Activated CD4-positive, alpha-beta T cell treated with anti-CD3 and anti-CD28 coated beads, Interleukin-2, amount 50 U/mL, for 4 hours (primary cell): Measurements from ENCODE around the gene ARL4A.

ENCODE experiments used
- DNase-seq, 2 experiments: peaks; one replicate each; pipeline ENCODE4 v3.0.0-alpha.2; 2020

The ARL4A gene

DNA sequence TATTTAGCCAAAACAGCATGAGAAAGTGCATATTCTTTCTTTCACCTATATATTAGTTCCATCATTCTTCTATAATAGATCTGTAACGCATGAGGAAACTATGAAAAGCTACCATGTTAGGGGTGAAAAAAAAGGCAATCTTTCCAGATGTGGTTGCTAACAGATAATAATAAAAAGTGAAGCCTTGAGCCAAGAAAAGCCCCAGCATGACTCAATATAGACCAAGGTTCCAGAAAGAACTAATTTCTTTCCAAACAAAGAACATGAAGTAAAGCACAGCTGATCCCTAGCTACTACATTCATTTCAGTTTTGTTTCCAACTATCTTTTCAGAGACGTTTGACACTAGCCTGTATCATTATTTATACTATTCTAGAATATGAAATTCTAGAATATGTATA lies 16.4 kb downstream of the ARL4A start:
- DNase-seq = no peak

DNA sequence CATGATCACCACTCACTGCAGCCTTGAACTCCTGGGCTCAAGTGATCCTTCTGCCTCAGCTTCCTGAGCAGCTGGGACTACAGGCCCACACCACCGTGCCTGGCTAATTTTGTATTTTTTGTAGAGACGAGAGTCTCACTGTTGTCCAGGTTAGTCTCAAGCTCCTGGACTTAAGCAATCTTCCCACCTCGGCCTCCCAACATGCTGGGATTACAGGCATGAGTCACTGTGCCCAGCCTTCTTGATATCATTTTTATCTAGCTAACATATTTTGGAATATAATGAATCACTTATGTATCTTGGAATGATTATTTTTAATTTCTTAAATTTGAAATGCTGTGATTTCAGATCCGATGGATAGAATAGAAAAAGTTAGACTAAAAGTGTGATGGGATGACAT lies 18.4 kb downstream of the ARL4A start:
- no peak for DNase-seq

DNA sequence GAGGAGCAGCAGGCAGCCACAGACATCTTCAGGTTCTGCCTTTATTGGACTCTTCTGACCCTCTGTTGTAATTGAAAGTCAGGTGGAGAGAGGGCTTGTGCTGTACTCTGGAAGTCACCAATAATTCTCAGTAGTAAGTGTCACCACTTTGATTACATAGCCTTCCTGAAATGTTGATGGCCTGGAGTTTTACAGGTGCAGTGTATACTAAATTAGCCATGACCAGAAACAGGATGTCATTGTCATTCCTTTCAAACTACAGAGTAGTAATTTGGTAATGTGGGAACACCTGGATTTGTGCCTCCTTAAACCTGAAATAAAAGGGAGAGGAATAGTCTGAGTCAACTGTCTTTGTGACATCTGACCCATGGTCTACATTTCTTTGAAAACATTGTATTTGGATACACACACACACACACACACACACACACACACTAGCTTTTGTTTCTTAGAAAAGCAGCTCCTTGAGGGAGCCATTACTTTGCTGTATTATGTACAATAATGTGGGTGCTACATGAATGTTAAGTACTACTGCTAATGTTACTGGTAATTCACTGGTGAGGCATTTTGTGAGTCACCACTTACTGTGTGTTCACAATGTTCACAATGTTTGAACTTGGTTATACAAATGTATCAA lies 19.6 kb downstream of the ARL4A start:
- no peak for DNase-seq

DNA sequence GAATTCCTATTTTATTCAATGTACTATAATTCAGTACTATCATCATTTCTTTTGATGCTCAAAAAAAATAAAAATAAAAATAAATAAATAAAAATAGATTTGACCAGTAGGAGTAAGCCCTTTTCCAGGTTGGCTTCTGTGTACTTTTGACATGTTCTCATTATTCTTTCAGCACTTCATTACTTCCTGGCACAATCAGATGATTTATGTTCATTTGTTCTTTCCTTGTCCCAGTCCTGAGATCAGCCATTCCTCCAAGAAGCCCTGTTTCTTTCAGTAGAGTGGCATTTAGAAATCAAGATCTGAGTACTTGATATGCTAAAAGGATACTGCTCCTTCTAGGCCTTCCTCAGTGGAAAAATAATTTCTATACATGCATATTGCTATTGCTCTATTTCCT lies 20.9 kb downstream of the ARL4A start:
- no peak for DNase-seq

DNA sequence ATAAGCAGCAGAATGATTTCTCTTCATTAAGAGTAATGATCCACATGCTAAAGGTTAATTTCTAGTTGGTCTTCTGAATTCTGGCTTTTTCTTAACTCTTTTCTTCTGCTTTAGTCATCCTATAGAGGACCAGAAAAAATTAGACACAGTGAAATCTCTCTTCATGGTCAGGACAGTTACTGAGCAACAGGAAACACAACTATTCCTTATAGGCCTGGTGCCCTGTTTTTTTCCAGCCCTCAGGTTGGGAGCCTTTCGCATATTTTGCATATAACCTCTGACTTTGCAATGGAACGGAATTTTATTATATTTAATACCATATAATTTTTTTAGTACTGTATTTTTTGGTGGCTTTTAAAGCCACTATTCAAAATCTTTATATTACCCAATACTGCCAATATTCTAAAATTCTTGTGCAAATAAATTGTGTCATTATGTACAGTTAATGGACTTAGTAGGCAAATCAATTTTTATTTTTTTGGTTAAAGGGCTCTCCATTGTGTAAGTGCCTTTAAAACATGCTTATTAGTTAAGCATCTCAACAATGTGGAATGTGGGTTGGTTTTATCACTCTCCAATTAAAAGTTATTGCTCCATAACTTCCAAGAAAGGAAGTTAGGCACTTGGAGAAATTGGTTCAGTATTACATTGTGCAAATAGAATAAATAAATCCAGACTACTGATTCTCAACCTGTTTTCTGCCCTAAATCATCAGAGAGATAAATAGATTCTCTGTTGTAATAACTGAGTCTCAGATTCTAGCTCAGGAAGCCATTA lies 22.5 kb downstream of the ARL4A start:
- DNase-seq = no peak

DNA sequence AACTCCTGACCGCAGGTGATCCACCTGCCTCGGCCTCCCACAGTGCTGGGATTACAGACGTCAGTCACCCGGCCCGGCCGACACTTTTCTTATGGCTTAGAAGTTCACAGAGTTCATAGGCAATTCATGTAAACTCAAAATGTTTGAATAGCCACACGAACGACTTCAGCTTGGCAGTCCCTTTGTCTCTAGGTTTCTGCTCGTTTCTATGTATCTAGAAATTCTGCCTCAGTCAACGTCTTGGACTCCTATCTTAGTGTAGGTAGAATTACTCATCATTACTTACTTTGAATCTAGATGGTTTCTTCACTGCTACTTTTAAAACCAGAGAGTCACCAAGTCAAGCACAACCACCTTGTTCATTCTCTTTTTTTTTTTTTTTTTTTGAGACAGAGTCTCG lies 23.7 kb downstream of the ARL4A start:
- DNase-seq = no peak

DNA sequence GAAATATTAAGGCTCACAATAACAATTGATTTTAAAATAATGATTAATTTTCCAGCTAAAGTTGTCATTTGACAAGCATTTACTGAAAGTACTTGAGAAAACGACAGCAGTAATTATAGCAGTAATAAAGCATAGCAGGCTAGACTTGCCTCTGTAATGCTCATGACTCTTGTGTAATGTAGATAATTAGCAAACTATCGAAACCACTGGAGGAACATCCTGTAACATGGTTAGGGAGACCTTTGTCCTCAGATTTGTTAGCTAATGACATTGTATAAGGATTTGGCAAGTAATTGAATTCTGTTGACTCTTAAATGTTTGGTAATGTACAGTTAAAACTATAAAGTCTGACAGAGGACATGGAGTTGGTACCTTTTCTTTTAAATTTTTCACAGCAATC lies 24.8 kb downstream of the ARL4A start:
- DNase-seq = no peak

DNA sequence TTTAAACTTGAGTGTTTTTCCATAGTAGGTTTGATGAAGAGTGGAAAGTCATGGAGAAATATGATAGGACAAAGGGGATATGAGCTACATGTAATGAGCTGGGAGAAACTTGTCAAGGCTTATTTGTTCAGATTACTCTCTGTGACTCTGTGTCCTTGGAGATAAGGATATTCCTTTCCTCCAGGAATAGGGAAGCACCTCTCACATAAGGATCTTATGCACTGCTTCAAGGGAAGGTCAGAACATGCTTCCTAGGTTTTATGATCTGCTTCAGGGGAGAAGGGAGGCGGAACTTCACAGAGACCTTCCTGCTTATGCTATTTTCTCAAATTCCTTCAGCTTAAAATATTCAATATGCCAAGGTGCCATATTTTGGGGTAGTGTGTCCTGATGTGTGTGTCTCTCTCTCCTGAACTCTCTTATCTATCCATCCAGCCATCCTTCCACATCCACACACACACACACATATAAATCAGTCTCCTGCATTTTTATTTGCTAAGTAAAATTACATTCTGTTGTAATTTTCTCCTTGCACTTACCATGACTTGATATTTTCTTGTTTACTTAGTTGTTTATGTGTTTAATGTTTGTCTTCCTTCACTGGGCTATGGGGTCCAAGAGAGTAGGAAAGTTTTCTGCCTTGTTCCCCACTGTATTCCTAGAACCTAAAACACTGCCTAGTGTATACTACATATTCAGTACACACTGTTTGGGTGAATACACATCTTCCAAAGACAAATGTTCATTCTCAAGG lies 26.4 kb downstream of the ARL4A start:
- DNase-seq = no peak

DNA sequence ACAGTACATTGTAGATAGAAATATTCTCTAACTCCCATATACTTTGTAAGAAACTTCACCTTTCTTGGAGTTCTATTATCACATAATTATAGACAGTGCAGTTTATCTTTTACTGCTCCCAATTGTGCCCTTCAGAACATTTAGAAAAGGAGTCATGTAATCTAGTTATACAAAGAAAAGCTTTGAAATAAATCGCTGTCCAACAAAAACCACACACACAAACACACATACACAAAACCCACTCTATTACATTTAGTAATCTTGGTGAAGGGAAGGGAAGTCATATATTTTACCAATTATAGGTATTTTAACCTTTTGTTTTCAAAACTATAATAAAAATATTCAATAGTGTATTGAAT lies 26.9 kb downstream of the ARL4A start:
- DNase-seq = no peak

DNA sequence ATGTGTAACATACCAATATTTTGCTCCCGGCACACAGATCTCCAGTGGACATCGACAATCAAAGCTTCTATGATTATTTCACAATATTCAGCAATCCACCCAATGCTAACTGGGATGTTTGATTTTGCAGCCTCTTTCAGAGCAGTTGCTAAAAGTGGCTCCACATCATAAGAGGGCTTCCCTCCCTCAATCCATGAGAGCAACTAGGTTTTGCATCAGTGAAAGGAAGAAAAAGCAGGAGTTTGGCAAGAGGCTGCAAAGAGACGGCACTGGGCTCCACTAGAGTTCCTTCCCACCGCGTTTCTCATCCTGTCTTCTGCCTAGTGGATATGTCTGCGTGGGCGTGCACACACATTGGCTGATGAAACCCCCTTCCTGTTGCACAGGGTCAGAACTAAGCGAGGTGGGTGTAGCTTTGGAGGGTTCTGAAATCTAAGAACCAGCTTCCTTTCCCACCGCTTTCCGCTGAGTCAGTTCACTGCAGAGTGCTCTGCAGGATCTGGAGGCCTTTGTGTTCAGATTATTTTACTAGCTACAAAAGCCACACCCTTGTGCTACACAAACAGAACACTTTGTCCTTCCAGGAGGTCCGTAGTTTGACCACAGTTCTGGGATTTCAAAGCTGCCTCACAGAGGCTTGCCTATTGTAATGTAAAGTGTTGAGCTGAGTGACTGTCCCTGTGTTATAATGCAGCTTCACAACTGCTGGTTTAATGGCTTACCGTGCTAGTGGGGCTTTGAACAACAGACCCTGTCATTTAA lies 28.1 kb downstream of the ARL4A start:
- DNase-seq = no peak

DNA sequence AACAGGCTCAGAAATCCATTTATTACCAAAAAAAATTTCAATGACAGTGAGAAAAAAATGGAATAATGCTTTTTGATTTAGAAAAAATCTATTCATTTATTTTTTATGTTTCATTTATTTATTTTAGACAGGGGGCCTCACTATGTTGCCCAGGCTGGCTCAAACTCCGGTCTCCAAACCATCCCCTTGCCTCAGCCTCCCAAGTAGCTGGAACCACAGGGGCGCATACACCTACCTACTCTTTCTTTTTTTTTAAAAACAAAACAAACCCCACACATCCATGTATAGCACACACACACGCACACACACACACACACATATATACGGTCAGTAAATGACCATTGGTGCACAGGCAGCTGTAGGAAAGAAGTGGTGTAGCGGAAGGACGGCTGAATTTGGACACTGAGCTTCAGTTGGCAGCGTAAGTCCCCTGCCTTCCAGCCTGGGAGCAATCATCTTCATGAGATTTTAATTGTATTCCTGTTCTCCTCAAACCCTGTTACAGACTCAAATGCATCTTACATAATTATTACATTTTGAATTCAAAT lies 28.8 kb downstream of the ARL4A start:
- no peak for DNase-seq

DNA sequence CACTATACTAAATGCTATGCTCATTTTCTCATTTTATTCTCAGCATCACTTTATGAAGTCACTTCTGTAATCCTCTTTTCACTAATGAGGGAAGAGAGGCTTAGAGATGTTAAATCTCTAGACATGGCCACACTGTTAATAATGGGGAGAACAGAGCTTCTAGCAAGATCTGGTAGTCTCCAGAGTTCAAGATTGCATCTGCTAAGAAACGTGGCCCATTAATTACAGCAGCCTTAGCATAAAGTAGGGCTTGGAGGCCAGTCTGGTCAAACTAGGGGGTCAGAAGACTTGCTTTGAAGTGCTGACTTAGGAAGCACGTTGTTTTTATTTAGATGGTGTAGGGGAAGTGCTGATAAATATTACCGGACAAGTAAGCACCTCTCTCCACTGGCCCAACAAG lies 29.3 kb downstream of the ARL4A start:
- DNase-seq = no peak

DNA sequence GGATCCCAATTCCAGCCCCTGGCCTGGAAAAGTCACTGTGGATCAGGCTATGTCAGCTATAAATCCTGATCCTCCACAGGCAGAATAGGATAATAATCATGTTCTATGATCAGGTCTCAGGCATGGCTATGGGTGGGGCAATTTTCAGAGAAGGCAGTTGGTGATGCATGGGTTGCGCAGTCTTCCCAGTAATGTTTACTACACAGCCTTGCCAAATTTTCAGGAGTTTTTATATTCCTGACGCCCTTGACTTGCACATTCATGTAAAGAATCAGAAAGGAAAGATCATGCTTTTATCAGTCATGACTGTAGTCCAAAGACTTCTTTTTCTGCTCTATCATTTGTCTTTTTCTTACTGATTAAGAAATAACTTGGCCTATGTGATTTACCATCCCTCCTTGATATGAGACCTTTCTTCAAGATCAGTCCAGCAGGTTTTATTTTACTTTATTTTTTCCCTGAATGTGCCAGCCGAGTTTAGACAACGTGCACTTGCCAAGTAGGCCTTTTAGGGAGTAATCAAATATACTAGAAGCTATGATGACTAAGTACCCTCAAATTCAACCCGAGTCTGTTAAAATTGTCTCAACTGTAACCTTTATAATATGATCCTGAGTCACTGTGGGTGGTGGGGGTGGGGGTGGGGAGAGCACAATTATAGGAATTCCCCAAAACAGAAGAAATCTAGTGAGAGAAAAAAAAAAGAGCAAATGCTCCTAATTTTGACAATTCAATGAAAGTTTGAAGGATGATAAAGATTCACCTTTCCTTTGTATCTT lies 31.9 kb downstream of the ARL4A start:
- no peak for DNase-seq

DNA sequence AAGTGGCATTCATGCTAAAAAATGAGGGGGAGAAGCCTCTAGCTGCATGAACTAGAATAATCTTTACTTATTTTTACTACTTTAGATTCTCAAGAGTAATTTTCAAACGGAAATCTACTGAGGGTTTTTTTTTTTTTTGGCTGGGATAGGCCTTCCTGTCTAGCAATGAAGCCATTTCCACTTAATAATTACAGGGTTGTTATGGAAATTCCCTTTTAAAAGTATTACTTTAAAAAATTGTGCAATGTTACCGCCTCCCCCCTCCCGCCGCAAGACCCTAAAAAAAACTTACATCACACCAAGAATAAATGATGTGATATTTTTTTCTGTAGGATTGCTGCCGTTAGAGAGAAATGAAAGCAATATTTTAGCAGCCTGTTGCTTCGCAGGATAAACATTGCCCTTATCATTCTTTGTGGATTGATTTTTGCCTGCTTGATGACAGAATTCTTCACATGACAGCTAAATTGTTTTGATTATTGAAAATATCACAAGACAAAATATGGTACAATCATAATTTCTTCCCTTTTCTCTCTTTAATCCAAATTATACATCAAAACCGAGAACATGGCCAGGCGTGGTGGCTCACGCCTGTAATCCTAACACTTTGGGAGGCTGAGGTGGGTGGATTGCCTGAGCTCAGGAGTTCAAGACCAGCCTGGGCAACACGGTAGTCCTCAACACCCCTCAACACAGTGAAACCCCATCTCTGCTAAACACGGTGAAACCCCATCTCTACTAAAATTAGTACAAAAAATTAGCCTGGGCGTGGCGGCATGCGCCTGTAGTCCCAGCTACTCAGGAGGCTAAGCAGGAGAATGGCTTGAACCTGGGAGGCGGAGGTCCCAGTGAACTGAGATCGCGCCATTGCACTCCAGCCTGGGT lies 32.8 kb downstream of the ARL4A start:
- no peak for DNase-seq

DNA sequence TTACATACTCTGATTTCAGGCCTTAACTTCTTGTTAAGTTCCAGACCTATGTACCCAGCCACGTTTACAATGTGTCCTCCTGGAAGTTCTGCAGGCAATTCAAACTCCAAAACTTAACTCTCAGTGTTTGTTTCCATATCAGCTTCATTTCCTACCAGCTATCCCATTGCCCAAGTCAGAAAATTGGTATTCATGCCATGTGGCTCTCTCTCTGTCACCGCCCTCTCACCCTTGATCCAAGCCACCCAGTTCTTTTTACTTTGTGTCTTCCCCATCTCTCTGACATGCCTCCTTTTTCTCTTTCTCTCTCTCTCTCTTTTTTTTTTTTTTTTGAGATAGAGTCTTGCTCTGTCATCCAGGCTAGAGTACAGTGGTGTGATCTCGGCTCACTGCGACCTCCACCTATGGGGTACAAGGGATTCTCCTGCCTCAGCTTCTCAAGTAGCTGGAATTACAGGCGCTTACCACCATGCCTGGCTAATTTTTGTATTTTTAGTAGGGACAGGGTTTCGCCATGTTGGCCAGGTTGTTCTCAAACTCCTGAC lies 33.9 kb downstream of the ARL4A start:
- no peak for DNase-seq

DNA sequence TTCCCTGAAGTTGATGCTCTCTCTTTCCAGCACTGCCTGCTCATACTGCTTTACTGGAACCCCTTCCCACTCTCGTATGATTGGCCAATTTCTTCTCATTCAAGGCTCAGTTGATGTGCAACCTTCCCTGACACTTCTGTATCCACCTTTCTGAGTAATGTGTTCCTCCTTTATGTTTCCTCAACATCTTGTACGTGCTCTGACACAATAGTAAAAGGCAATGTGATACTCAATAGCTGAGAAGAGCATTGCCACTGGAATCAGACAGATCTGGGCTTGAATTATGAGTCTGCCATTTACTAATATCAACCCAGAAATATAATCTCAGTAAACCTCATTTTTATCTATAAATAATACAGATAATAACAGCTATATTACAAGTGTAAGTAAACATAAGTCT lies 34.7 kb downstream of the ARL4A start:
- DNase-seq = no peak

DNA sequence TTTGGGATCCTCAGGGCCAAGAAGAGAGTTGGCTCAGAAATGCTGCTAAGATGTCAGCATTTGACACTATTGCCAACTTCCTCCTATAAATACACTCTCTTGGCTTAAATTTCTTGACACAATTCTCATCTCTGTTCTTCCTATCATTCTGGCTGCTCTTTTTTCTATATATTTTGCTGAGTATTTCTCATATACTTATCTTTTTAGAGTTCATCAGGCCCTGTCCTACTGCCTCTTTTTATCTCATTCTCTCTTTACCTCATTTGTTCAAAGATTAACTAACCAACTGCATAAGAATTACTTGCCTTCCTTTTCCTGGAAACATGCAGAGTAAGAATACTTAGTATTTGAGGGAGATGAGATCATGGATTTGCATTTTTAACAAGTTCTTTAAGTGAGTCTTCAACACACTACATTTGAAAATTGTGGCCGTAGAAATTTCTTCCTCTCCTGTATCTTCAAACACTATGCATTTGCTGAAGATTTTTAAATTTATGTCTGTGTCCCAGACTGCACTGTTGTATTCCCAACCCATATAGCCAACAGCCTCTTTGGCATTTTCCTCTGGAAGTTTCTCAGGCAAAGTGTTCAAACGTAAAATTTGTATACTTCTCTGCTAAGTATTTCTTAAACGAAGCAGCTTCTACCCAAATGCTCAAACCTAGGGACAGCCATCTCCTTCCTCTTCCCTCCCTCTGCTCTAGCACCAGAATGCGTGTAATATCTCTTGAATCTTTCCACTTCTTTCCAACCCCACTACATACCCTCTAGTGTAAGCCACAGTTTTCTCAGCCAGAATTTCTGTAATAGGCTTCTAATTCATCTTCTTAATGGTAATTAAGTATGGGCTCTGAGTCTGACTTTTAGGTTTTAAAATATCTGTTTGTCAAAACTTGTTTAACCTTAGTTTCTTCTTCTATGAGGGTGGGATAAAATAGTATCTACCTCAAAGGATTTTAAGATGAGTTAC lies 35.5 kb downstream of the ARL4A start:
- no peak for DNase-seq

DNA sequence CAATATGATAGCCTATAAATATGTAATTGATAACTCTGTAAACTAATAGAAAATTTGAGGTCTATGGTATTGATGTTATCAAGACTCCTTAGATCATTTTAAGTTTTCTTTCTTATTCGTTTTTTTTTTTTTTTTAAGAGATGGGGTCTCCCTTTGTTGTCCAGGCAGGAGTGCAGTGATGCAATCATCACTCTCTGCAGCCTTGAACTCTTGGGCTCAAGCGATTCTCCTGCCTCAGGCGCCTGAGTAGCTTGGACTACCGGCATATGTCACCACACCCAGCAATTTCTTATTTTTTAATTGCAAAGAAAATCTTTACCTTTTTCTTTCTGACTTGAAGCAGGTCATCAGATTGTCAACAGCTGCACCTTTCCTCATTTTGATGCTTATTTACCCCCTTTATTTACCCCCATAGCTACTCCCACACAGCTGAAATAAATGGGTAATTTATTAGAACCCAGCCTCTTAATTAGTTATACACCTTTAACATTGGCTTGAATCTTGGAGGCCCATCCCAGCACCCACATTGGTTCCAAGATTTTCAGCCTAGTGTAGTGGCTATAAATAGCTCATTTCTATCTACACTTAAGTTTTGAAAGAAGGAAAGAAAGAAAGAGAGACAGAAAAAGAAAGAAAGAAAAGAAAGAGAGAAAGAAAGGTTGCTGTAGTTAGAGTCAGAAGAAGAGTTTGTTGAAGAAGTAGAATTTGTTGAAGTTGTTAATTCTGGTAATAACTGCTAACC lies 38.3 kb downstream of the ARL4A start:
- no peak for DNase-seq

DNA sequence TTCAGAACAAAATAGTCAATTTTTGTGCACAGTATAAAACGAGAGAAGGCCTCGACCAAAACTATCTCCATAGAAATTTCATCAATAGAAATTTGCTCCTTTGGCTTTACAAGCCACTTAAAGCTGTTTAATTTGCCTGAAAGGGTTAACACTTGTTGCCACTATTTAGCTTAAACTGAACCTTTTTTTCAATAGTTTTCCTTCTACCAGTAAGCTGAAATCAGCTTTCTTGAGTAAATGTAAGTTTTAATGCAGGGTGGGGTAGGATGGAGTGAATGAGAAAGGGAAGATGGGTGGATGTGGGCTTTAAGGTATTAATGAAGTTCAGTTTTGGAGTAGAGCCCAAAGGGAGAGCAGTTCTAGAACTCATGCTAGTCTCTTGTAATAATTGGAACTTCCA lies 39.5 kb downstream of the ARL4A start:
- DNase-seq = no peak
